Inflammatory macrophage treated with lipopolysaccharide for 4 hours (primary cell): ENCODE measurements around the gene RAB3IL1.
"Not testable (repeated sequence)": the region's sequence is repeated elsewhere in the genome, so short reads cannot be mapped to it uniquely, and the experiment has no call there.

Experiments used
- DNase-seq: peaks from one replicate; pipeline ENCODE4 v3.0.0-alpha.2; 2020

Gene RAB3IL1

GRCh38 chr11:61882879-61883278 is 34.5 kb downstream of the RAB3IL1 start:
- DNase-seq: no peak

GRCh38 chr11:61882267-61882666 is 35.1 kb downstream of the RAB3IL1 start:
- not testable (repeated sequence) for DNase-seq

GRCh38 chr11:61881397-61881796 is 36.0 kb downstream of the RAB3IL1 start:
- DNase-seq: no peak

- no peak for DNase-seq
These were observed 36.9 kb downstream of the RAB3IL1 start for GRCh38 chr11:61880454-61880853.

- no peak for DNase-seq
These were observed 37.3 kb downstream of the RAB3IL1 start for GRCh38 chr11:61880031-61880430.

GRCh38 chr11:61879152-61879551 is 38.2 kb downstream of the RAB3IL1 start:
- DNase-seq: no peak

GRCh38 chr11:61875698-61876097 is 41.7 kb downstream of the RAB3IL1 start:
- DNase-seq: no peak

GRCh38 chr11:61874853-61875252 is 42.5 kb downstream of the RAB3IL1 start:
- no peak for DNase-seq

- DNase-seq: no peak
These were observed 43.0 kb downstream of the RAB3IL1 start for GRCh38 chr11:61874377-61874809.

- no peak for DNase-seq
These were observed 43.6 kb downstream of the RAB3IL1 start for GRCh38 chr11:61873588-61874376.

GRCh38 chr11:61872935-61873565 is 44.3 kb downstream of the RAB3IL1 start:
- DNase-seq: no peak

- DNase-seq: peak; percentile 65
These were observed 46.2 kb downstream of the RAB3IL1 start for GRCh38 chr11:61871158-61871597.

GRCh38 chr11:61870541-61871031 is 46.8 kb downstream of the RAB3IL1 start:
- no peak for DNase-seq

- DNase-seq: no peak
These were observed 47.5 kb downstream of the RAB3IL1 start for GRCh38 chr11:61869708-61870451.

GRCh38 chr11:61869429-61869707 is 48.0 kb downstream of the RAB3IL1 start:
- DNase-seq: no peak

- no peak for DNase-seq
These were observed 48.6 kb downstream of the RAB3IL1 start for GRCh38 chr11:61868571-61869428.

GRCh38 chr11:61866958-61867343 is 50.4 kb downstream of the RAB3IL1 start:
- no peak for DNase-seq

GRCh38 chr11:61866231-61866957 is 51.0 kb downstream of the RAB3IL1 start:
- DNase-seq: no peak

GRCh38 chr11:61864814-61865775 is 52.3 kb downstream of the RAB3IL1 start:
- no peak for DNase-seq

- no peak for DNase-seq
These were observed 53.8 kb downstream of the RAB3IL1 start for GRCh38 chr11:61863548-61864081.
